ENCODE results near the gene LBX2.

The LBX2 gene

DNA sequence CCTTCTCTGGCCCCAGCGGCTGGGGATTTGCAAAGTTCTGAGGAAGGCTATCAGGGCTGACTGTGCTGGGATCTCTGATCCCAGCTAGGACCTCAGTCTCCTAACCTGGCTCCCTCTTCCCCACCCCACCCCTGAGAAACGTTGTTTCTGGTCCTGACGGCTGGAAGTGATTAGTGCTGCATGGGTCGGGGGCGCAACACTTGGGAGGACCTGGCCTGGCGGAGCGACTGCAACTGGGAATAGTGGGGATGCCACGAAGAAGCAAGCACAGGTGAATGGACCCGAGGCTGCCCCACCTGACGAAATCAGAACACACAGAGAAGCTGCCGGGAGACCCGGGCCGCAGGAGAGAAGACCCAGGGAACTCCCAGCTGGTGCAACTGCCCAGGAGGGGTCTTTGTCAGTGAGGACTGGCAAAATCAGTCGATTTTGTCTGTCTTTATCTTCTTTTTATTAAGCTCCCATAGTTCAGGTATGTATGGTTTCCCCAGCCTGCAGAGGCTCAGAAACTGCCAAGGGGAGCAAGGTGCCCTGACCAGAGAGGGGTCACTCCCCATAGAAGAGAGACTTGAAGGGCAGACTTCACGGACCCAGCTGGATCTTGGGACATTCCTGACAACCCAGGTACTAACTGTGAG is 656 bp upstream of the LBX2 start:
- in situ Hi-C loops (cut with HindIII; ENCODE audit: low sequenced_read_pairs): no loop called here
- TF ChIP-seq, protein P1, sequence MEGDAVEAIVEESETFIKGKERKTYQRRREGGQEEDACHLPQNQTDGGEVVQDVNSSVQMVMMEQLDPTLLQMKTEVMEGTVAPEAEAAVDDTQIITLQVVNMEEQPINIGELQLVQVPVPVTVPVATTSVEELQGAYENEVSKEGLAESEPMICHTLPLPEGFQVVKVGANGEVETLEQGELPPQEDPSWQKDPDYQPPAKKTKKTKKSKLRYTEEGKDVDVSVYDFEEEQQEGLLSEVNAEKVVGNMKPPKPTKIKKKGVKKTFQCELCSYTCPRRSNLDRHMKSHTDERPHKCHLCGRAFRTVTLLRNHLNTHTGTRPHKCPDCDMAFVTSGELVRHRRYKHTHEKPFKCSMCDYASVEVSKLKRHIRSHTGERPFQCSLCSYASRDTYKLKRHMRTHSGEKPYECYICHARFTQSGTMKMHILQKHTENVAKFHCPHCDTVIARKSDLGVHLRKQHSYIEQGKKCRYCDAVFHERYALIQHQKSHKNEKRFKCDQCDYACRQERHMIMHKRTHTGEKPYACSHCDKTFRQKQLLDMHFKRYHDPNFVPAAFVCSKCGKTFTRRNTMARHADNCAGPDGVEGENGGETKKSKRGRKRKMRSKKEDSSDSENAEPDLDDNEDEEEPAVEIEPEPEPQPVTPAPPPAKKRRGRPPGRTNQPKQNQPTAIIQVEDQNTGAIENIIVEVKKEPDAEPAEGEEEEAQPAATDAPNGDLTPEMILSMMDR (IDR thresholded peaks at IDR 0.05; ENCODE audit: low read depth, low read length): no peak
- H3K4me3 ChIP-seq (ENCODE audit: low read depth, low read length): no peak overlapping the region
- DNase-seq (ENCODE audit: low read depth, low spot score): no peak

DNA sequence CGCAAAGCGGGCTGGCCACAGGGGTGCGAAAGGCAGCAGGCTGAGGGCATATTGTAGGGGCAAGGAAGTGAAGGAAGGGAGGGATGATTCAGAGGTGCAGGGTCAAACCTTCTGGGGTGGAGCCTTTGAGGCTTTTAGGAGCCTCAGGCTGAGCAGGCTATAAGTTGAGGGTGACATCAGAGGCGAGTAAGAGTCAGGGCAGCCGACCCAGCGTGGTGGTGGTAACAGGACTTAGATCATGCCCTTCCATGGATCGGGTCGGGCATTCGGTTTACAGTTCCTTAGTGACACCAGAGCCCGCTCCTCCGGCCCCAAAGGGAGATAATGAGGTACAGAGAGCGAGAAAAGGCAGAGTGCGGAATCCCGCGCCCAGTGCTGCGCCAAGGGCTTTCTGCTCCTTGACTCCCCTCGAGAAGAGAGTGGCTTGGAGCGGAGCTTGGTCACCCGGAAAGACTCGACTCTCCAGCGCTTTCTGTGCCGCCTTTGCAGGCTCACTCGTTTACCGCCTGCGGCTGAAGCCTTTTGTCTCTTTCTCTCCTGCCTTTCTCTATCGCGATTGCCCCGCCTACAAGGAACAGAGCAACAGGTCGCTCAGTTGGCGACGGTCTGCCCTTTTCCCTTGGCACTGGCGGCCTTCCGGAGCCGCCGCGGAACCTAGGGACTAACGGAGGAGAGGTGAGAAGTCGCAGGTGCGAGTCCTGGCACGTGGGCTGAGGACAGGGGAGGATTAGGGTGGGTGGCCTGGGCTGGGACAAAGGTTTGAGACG is 720 bp downstream of the LBX2 start:
- H3K4me3 ChIP-seq (ENCODE audit: low read depth, low read length): peak overlapping the region; percentile 17
- DNase-seq (ENCODE audit: low read depth, low spot score): peak; percentile 22
- TF ChIP-seq, protein P1 (IDR thresholded peaks at IDR 0.05; ENCODE audit: low read depth, low read length): no peak
- in situ Hi-C loops (cut with HindIII; ENCODE audit: low sequenced_read_pairs): no loop called here

DNA sequence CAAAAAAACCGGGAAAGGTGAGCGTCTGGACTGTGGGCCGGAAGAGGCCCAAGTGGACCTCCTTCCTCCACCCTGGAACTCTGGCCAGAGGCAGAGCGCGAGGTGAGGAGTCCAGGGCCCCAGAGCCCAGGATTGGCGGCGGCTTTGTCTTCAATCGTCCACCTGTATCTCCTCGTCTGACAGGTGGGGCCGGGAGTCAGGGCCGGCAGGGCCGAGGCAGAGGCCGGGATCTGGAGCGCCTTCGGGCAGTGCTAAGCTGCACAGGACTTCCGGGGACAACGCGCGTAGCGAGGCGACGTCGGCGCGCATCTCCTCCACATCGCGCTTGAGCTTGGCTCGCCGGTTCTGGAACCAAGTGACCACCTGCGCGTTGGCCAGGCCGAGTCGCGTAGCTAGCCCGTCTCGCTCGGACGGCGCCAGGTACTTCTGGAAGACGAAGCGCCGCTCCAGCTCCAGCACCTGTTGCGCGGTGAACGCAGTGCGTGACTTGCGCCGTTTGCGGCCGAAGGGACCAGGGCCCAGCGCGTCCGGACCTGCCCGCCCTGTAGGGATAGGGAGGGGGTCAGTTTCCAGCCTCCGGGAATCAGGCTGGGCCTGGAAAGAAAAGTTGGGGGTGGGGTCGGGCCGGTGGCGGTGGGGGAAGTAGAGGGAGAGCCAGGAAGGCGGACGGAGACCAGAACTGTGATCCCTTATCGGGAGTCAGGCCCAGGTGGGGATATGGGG is 1.5 kb downstream of the LBX2 start:
- DNase-seq (ENCODE audit: low read depth, low spot score): no peak
- in situ Hi-C loops (cut with HindIII; ENCODE audit: low sequenced_read_pairs): no loop called here

DNA sequence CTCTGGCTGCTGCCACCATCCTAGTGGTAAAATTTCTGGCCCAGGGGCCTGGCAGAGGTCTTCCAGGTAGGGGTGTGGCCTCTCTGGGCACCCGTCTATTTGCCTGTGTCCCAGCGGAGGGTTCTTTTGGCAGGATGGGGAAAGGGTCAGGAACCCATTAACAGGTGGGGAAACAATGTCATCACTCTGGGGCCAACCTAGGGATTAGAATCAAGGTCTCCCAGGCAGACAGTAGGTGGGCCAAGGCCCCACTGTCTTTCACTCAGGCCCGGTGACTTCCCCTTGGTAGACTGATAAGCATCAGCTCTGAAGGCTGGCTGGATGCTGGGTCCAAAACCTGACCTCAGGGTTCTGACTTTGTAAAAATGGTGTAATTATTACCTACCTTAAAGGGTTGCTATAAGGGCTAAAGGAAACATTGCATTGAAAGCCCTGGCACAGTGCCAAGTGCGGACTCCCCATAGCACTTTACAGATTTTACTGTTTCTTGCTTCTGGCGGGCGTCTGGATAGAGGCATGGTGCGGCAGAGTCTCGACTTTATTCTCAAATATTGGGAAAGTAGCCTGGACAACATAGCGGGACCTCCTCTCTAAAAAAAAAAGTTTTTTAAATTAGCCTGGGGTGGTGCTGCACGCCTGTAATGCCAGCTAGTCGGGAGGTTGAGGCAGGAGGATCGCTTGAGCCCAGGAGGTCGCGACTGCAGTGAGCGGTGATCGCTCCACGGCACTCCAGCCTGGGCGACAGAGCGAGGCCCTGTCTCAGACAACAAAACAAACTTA is 2.2 kb downstream of the LBX2 start:
- in situ Hi-C loops (cut with HindIII; ENCODE audit: low sequenced_read_pairs): no loop called here
- TF ChIP-seq, protein P1 (IDR thresholded peaks at IDR 0.05; ENCODE audit: low read depth, low read length): no peak
- H3K4me3 ChIP-seq (ENCODE audit: low read depth, low read length): no peak overlapping the region
- DNase-seq (ENCODE audit: low read depth, low spot score): no peak

More for the DNA sequence above, 1.5 kb downstream of the LBX2 start:
- TF ChIP-seq, protein P1 (IDR thresholded peaks at IDR 0.05; ENCODE audit: low read depth, low read length): no peak
- H3K4me3 ChIP-seq (ENCODE audit: low read depth, low read length): peak overlapping the region; percentile 3

DNA sequence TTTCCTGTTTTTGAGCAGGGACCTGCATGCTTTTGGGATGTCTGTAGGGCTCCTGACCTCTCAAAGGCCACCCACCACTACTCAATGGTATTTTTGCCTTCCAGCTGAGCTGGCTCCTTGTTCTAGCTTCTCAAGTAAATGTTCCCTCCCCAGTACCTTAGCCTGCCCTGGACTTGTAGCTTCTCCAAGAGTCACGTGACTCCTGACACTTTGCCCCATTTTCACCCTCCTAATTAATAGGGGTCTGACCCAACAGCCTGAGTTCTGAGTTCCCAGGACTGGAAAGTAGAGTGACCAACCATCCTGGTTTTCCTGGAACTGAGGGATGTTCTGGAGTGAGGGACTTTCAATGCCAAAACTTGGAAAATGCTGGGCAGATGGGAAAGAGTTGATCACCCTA is 4.0 kb downstream of the LBX2 start:
- TF ChIP-seq, protein P1 (IDR thresholded peaks at IDR 0.05; ENCODE audit: low read depth, low read length): no peak
- in situ Hi-C loops (cut with HindIII; ENCODE audit: low sequenced_read_pairs): no loop called here

DNA sequence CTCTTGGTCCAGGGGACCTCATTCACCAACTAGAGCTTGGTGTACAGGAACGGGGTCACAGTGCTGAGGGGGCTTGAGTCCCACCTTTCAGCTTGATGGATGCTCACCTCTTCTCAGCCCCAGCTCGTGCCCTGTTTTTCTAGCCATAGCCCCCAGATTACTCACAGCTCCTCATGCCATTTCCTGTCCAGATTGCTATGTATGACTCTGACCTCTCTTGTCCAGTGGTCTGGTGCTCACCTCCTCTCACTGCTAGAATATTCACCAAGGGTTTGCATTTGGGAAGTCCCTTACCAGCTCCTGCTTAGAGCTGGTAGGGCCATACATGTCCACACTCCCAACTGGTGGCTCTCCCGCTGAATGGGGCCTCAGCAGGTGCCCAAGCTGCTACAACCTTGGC is 5.9 kb downstream of the LBX2 start:
- TF ChIP-seq, protein P1 (IDR thresholded peaks at IDR 0.05; ENCODE audit: low read depth, low read length): no peak
- in situ Hi-C loops (cut with HindIII; ENCODE audit: low sequenced_read_pairs): no loop called here
- DNase-seq (ENCODE audit: low read depth, low spot score): no peak
- no peak overlapping the region for H3K4me3 ChIP-seq (ENCODE audit: low read depth, low read length)

More for the DNA sequence above, 4.0 kb downstream of the LBX2 start:
- no peak overlapping the region for H3K4me3 ChIP-seq (ENCODE audit: low read depth, low read length)
- DNase-seq (ENCODE audit: low read depth, low spot score): no peak

Measured in astrocyte of the spinal cord (primary cell).